B cell (primary cell): ENCODE data around the gene ZMIZ1.

Source experiments
- EZH2 ChIP-seq: IDR thresholded peaks from 2 replicates; pipeline ENCODE4 v1.6.1; 2012; ENCODE audit warnings: borderline replicate concordance, low read depth, mild to moderate bottlenecking, moderate library complexity, low read length; ENCODE audit not compliant: insufficient read depth, poor library complexity, severe bottlenecking
- TF ChIP-seq, protein P1 (sequence below): fragments of 200-600 bp; IDR thresholded peaks from one replicate; pipeline ENCODE4 v1.8.0; 2022; ENCODE audit warnings: antibody characterized with exemption, mild to moderate bottlenecking

DNA sequence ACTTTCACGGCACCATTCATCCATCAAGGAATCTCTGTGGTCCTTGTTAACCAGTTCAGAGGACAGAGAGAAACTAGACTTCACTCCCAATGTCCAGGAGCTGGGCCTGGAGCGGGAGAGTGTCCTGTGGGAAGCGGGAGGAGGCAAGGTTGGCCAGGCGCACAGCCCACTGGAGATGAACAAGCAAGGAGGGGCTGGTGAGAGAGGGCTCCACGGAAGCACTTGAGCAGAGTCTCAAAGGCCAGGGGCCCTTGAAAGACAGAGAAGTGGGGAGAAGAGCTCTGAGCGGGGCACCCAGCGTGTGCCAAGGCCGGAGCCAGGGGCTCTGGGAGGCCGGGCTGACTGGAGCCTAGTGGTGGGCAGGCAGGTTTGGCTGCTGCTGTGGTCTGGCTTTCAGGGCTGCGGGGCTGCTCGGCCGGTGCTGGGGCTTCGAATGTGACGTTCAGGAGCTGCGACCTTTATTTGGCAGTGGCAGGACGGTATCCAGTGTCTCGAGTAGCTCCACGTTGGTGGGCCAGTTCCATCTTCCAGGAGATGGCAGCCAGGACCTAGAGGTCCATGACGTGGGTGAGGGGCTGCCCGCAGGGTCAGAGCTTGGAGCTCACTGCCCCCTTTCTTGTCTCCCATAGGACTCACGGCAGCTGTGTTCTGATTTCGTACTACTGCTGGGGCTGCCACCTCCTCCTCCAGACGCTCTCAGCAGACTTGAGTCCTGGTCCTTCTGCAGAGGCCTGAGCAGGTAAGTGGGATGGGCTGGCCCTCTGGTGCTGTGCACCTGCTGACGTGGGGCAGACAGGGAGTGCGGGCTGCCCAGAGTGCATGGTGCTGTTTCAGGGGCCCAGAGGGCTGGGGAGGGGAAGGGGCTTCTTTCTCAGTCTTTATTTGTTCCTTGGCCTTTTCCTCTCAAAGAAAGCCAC, 49.8 kb downstream of the ZMIZ1 start:
- TF ChIP-seq, protein P1, sequence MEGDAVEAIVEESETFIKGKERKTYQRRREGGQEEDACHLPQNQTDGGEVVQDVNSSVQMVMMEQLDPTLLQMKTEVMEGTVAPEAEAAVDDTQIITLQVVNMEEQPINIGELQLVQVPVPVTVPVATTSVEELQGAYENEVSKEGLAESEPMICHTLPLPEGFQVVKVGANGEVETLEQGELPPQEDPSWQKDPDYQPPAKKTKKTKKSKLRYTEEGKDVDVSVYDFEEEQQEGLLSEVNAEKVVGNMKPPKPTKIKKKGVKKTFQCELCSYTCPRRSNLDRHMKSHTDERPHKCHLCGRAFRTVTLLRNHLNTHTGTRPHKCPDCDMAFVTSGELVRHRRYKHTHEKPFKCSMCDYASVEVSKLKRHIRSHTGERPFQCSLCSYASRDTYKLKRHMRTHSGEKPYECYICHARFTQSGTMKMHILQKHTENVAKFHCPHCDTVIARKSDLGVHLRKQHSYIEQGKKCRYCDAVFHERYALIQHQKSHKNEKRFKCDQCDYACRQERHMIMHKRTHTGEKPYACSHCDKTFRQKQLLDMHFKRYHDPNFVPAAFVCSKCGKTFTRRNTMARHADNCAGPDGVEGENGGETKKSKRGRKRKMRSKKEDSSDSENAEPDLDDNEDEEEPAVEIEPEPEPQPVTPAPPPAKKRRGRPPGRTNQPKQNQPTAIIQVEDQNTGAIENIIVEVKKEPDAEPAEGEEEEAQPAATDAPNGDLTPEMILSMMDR, result no peak
- TF ChIP-seq EZH2, result no peak
